Measurements from ENCODE around the gene BMAL1.
A peak's percentile ranks its signal among the peaks of the same experiment; 100 is the strongest.

The BMAL1 gene

DNA sequence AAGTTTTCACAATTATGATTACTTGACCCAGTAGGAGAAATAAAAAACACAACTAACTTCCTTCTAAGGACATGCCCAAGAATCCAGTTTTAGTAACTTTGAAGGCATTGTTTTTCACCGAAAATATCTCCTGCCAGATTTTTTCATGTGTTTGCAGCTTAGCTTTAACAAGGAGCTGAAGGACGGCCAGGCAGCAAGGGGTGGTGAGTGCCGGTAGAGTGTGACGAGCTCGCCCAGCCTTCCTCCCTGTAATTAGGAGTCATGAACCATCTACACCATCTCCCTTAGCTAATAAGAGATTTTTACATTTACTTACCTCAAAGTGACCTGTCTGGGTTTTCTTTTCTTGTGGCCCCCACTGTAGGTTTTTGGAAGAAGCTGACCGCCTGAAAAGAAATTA is 72.0 kb downstream of the BMAL1 start:
- no peak for ATAC-seq
- Mint-ChIP-seq H3K36me3 (peaks cover 21% of the 10 kb centered on the region), H3K27me3 (no peaks in the 10 kb centered on the region), H3K27ac (no peak overlapping the region), H3K4me1 (peaks cover 20% of the 10 kb centered on the region), H3K9me3 (no peaks in the 10 kb centered on the region), H3K4me3 (no peak overlapping the region)

DNA sequence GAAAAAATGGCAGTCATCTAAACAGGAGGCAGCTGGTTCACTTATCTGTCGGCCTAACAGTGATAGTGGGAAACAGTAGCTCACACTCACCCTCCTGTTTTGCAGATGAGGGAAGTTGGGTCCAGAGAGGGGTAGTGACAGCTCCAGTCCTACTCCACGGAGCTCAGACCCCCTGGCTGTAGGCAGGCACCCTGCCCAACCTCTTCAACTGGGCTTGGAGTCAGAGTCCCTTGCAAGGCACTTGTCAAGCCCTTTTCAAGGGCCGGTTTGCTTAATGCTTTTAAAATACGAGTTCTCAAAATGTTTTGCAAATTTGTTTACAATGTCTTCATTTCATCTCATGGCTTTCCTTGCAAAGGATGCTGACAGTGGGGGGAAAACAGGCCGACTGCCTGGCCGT is 75.1 kb downstream of the BMAL1 start:
- ATAC-seq: no peak
- no peak overlapping the region for H3K4me3 Mint-ChIP-seq
- no peak overlapping the region for H3K27ac Mint-ChIP-seq
- H3K27me3 Mint-ChIP-seq: no peaks in the 10 kb centered on the region
- no peaks in the 10 kb centered on the region for H3K9me3 Mint-ChIP-seq
- H3K4me1 Mint-ChIP-seq: peaks cover 10% of the 10 kb centered on the region
- H3K36me3 Mint-ChIP-seq: peaks cover 45% of the 10 kb centered on the region

DNA sequence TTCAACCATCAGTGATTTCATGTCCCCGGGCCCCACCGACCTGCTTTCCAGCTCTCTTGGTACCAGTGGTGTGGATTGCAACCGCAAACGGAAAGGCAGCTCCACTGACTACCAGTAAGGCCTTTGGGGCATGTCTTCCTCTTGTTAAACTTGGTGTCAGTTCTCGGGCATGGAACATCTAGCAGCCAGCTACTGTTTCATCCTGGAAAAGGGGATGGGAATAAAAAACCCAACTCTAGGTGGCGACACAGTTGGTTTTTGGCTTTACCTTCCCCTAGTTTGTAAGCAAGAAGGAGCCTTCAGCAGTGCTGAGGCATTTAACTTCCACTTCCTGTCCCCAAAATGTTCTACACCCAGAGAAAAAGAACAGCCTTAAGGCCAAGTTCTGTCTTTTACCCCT is 76.7 kb downstream of the BMAL1 start:
- H3K27me3 Mint-ChIP-seq: no peaks in the 10 kb centered on the region
- no peak overlapping the region for H3K4me3 Mint-ChIP-seq
- no peak for ATAC-seq
- no peaks in the 10 kb centered on the region for H3K9me3 Mint-ChIP-seq
- H3K27ac Mint-ChIP-seq: no peak overlapping the region
- H3K4me1 Mint-ChIP-seq: no peaks in the 10 kb centered on the region
- H3K36me3 Mint-ChIP-seq: peaks cover 50% of the 10 kb centered on the region

DNA sequence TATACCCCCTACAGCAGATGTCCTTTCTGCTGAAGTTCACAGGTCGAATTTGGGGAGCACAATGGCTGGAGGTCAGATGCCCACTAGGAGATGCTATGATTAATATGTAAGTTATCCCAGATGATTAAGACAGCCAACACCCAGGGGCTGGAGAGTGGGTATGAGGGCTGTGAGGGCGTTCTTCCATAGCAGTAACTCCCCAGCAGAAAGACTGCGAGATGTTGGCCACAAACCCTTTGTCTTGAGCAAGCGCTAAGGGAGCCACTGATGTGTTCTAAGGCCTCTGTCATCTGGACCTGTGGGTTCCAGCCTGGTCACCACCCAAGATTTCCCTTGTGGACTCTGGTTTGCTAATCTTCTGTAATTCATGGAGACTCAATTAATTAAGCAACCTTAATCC is 77.6 kb downstream of the BMAL1 start:
- H3K9me3 Mint-ChIP-seq: no peaks in the 10 kb centered on the region
- no peak overlapping the region for H3K4me3 Mint-ChIP-seq
- no peak for ATAC-seq
- peaks cover 57% of the 10 kb centered on the region for H3K36me3 Mint-ChIP-seq
- H3K27me3 Mint-ChIP-seq: no peaks in the 10 kb centered on the region
- no peak overlapping the region for H3K27ac Mint-ChIP-seq
- no peaks in the 10 kb centered on the region for H3K4me1 Mint-ChIP-seq

DNA sequence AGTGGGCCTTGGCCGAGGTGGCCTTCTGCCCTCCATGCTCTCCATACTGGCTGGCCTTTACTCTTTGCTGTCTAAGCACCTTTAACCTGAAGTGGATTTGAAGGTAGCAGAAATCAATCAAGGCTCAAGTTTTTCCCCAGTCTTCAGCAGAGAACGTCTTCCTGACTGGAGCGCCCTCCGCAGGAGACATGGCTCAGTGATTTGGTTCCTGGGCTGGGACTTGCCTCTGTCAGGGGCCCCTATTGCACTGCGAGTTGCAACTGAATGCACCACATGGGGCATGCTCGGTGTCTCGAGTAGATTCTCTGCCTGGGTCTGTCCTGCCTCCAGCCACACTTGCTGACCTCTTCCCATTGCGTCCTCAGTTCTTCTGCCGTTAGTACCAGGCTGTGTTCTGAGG is 79.6 kb downstream of the BMAL1 start:
- ATAC-seq: no peak
- Mint-ChIP-seq H3K36me3 (peaks cover 60% of the 10 kb centered on the region), H3K9me3 (no peaks in the 10 kb centered on the region)

DNA sequence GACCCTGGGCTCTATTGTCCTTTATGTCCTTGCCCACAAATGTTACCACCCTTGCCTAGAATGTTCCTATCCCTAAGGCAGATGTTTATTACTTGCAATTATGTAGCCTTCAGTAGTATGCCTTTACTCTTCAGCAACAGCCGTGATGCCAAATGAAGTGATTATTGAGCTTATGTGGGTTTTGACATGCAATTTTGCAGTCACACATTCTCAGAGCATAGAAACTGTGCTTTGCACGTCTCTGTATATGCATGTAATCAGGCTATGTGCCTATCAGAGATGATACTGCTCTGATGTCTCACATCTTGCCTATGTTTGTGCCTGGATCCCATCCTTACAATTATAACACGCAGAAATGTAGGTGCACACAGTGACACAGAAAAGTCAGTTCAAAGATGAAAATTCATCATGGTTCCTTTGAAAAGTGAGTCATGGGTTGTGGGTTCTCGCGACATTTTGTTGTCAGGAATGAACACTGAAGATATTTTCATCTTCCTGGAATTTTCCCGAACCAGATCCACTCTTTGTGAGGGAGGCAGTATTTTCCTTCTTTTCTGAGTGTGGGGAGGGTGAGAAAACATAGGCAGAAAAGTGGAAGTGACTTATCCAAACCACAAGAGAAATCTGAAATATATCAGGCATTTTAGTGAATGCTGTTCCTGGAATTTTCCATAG is 81.1 kb downstream of the BMAL1 start:
- Mint-ChIP-seq H3K4me3 (no peak overlapping the region), H3K27ac (no peak overlapping the region), H3K9me3 (no peaks in the 10 kb centered on the region), H3K36me3 (peaks cover 67% of the 10 kb centered on the region), H3K4me1 (no peaks in the 10 kb centered on the region), H3K27me3 (no peaks in the 10 kb centered on the region)
- no peak for ATAC-seq

More for the DNA sequence above, 79.6 kb downstream of the BMAL1 start:
- no peak overlapping the region for H3K4me3 Mint-ChIP-seq
- H3K27ac Mint-ChIP-seq: no peak overlapping the region
- no peaks in the 10 kb centered on the region for H3K4me1 Mint-ChIP-seq
- no peaks in the 10 kb centered on the region for H3K27me3 Mint-ChIP-seq

DNA sequence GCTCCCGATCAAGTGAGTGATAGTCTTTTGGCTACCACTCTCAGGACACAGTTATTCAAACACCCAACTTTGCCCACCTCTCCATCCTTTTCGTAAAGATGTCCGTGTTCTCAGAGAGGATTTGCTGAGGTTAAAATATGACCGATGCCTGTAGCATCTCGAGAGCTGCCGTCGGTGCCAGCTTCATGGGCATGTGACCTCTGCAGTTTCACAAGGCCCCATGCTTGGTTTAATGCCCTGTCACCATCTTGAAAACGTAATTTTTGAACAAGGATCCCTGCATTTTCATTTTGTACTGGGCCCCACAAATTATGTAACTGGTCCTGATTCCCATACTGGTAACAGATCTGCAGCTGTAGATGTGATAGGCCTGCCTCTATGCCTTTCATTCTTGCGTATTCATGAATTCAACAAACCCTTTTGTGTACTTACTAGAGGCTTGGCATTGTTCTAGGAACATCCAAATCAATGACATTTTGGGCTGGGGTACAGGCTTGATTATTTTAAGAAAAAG is 85.1 kb downstream of the BMAL1 start:
- Mint-ChIP-seq H3K27ac (no peak overlapping the region), H3K27me3 (no peaks in the 10 kb centered on the region), H3K9me3 (no peaks in the 10 kb centered on the region), H3K4me1 (no peaks in the 10 kb centered on the region), H3K4me3 (no peak overlapping the region), H3K36me3 (peaks cover 52% of the 10 kb centered on the region)
- no peak for ATAC-seq

DNA sequence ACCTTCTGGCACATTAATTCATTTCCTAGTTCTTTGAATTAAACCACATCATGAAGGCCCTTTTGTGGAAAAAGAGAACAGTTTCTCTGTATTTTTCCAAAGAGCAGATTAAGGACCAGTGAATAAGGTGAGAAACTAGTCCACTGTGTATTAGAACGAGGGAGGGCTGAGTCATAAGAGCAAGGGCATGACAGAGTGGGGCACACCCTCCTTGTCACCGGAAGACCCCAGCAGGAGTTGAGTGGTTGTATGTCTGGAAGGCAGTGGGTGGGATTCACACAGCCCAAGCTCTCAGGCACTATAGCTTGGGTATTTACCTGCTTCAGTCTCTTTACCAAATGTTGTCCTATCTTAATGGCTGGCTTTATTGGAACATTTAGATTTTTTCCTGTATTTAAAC is 86.8 kb downstream of the BMAL1 start:
- no peaks in the 10 kb centered on the region for H3K27me3 Mint-ChIP-seq
- H3K4me3 Mint-ChIP-seq: no peak overlapping the region
- no peaks in the 10 kb centered on the region for H3K4me1 Mint-ChIP-seq
- peaks cover 54% of the 10 kb centered on the region for H3K36me3 Mint-ChIP-seq
- H3K9me3 Mint-ChIP-seq: no peaks in the 10 kb centered on the region
- H3K27ac Mint-ChIP-seq: peak overlapping the region; percentile 13
- no peak for ATAC-seq

DNA sequence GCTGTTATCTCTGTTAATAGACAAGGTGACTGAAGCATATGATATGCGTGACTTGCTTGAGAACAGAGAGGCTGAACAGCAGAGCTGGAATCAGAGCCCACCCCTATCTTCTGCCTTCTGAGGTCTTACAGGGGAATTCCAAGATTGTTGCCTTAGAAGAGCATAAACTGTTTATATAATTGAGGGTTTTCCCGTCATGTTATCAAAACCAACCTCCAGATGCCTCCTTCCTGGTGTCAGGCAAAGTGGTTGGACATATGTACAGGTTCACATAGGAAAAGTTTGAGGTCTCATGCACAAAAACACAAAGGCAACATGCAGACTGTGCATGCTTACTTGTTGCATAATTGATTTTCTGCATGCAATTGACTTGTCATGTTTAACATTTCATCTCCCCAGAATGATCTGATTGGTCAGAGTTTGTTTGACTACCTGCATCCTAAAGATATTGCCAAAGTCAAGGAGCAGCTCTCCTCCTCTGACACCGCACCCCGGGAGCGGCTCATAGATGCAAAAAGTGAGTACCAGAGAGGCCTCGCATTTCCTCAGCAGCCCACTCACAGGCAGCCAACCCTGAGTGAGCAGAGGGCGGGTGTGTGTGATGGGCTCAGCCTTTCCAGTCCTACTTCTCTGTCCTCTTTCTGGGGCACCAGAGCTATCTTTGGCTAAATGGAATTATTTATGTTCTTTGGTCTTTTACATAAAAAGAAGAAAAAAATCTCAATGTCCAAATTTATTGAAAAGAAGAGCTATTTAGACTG is 88.9 kb downstream of the BMAL1 start:
- peaks cover 34% of the 10 kb centered on the region for H3K36me3 Mint-ChIP-seq
- no peak overlapping the region for H3K27ac Mint-ChIP-seq
- no peaks in the 10 kb centered on the region for H3K4me1 Mint-ChIP-seq
- H3K4me3 Mint-ChIP-seq: no peak overlapping the region
- H3K27me3 Mint-ChIP-seq: no peaks in the 10 kb centered on the region
- ATAC-seq: peak; percentile 27
- no peaks in the 10 kb centered on the region for H3K9me3 Mint-ChIP-seq

DNA sequence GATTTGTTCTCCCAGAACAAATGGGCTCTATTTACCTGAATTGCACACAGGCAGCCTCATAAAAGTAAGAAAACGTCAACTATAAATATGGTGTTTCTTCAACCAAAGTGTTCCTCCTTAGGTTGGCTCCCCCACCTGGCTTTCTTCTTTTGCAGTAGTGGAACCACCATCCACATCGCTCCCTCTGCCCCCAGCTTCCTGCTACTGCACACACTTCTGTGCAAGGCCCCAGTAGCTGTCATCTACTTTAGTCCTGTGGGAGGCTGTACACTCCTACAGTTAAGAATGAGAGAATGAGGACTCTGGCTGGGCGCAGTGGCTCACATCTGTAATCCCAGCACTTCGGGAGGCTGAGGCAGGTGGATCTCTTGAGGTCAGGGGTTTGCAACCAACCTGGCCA is 89.5 kb downstream of the BMAL1 start:
- ATAC-seq: no peak
- no peaks in the 10 kb centered on the region for H3K27me3 Mint-ChIP-seq
- peaks cover 30% of the 10 kb centered on the region for H3K36me3 Mint-ChIP-seq
- H3K4me1 Mint-ChIP-seq: no peaks in the 10 kb centered on the region
- H3K4me3 Mint-ChIP-seq: no peak overlapping the region
- H3K9me3 Mint-ChIP-seq: no peaks in the 10 kb centered on the region
- no peak overlapping the region for H3K27ac Mint-ChIP-seq

DNA sequence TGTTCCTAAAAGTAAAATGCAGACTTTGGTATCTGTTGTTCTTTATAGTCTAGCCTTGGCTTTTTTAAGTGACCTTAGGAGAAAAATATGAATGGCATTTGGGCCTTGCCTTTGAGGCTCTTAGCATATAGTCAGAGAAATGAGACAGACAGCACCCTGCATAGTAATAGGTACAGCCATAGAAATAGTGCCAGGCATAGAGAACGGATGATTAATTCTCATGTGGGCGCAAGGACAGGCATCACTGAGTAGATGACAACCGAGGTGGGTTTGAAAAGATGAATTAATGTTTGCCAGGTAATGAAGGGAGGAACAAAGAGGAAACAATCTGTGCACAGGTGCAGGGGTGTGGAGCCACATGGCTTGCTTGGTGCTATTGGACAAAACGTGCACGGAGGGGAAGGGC is 90.5 kb downstream of the BMAL1 start:
- Mint-ChIP-seq H3K27ac (no peak overlapping the region), H3K4me3 (no peak overlapping the region), H3K4me1 (no peaks in the 10 kb centered on the region), H3K27me3 (no peaks in the 10 kb centered on the region), H3K36me3 (peaks cover 25% of the 10 kb centered on the region), H3K9me3 (no peaks in the 10 kb centered on the region)
- no peak for ATAC-seq

DNA sequence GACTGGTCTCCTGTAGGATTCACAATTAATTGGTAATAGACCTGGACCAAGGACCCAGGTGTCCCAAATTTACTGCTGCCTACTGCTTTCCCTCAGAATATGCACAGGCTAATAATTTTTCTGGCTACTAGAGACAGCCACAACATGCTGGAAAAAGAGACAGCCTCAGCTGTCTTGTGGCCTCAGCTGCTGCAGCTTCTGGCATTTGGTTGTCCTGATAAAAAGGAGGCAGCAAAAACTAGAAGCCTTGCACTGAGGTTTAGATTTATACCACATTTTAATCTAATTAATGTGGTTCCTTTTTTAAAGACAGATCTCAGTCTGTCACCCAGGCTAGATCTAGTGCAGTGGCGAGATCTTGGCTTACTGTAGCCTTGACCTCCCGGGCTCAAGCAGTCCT is 95.6 kb downstream of the BMAL1 start:
- Mint-ChIP-seq H3K36me3 (peaks cover 31% of the 10 kb centered on the region), H3K27ac (no peak overlapping the region), H3K4me1 (no peaks in the 10 kb centered on the region), H3K27me3 (no peaks in the 10 kb centered on the region), H3K9me3 (no peaks in the 10 kb centered on the region), H3K4me3 (no peak overlapping the region)
- no peak for ATAC-seq

DNA sequence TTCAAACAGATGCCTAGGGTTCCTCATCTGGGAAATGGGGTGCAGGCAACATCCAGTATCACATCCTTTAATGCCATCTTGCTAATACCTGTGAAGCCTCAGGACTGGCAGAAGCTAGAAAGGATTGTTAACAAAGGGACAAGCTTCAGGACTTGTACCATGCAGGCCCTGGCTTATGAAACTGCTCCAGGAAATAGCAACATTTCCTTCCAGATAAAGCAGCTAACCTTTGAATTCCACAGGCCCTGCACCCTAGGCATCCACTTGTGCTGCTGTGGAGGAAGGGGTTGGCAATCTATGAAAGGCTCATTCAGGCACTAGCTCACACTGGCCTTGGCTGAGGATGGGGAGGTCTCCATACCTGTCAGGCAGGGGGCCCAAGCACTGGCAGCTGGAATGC is 98.2 kb downstream of the BMAL1 start:
- H3K9me3 Mint-ChIP-seq: no peaks in the 10 kb centered on the region
- H3K27ac Mint-ChIP-seq: no peak overlapping the region
- no peak for ATAC-seq
- H3K36me3 Mint-ChIP-seq: peaks cover 38% of the 10 kb centered on the region
- H3K27me3 Mint-ChIP-seq: no peaks in the 10 kb centered on the region
- H3K4me3 Mint-ChIP-seq: no peak overlapping the region
- H3K4me1 Mint-ChIP-seq: no peaks in the 10 kb centered on the region

DNA sequence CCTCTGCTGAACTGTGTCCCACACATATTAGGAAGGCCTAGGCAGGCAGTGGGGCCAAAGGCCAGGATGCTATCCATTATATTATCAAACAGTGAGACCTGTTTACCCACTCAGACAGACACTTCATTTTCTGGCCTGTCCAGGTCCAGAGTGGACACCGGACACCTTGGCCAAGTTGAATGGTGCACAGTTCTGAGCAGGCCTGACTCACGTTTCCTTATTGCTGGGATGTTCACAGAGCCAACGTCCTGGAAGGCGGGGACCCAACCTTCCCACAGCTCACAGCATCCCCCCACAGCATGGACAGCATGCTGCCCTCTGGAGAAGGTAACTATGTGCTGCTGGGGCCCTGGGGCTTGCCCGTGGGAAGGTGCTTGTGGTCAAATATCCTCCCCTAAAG is 98.8 kb downstream of the BMAL1 start:
- H3K9me3 Mint-ChIP-seq: no peaks in the 10 kb centered on the region
- peaks cover 44% of the 10 kb centered on the region for H3K36me3 Mint-ChIP-seq
- no peak for ATAC-seq
- H3K27ac Mint-ChIP-seq: no peak overlapping the region
- H3K4me3 Mint-ChIP-seq: no peak overlapping the region
- no peaks in the 10 kb centered on the region for H3K27me3 Mint-ChIP-seq
- no peaks in the 10 kb centered on the region for H3K4me1 Mint-ChIP-seq

DNA sequence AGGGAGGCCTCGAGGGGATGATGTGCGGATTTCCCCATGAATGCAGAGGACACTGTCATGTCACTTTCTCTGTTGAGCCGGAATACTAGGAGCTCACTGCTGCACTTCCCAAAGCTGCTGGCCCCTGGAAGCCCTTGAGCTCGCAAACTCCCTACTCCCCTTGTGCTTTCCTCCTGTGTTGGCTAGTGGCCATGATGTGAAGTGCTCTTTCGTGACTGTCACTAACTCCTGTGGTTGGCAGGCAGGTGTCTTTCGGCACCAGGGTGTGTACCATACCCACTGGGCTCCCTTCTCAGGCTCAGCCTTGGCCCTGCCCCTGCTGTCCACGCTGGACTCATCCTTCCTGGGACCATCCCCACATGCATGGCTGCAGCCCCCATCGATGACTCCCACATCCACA is 99.2 kb downstream of the BMAL1 start:
- ATAC-seq: no peak
- Mint-ChIP-seq H3K9me3 (no peaks in the 10 kb centered on the region), H3K27me3 (no peaks in the 10 kb centered on the region), H3K36me3 (peaks cover 48% of the 10 kb centered on the region), H3K27ac (no peak overlapping the region), H3K4me3 (no peak overlapping the region), H3K4me1 (no peaks in the 10 kb centered on the region)

DNA sequence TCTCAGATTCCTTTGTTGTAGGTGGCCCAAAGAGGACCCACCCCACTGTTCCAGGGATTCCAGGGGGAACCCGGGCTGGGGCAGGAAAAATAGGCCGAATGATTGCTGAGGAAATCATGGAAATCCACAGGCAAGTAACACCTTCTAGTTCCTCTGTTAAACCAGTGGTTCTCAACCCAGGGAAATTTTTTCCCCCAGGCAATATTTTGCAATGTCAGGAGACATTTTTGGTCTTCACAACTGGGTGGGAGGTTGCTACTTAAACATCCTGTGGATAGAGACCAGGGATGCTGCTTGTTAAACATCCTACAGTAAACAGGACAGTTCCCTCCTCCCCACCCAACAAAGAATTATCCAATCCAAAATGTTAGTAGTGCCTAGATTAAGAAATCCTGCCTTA is 100.7 kb downstream of the BMAL1 start:
- no peaks in the 10 kb centered on the region for H3K9me3 Mint-ChIP-seq
- no peaks in the 10 kb centered on the region for H3K27me3 Mint-ChIP-seq
- H3K4me3 Mint-ChIP-seq: no peak overlapping the region
- no peak for ATAC-seq
- no peaks in the 10 kb centered on the region for H3K4me1 Mint-ChIP-seq
- no peak overlapping the region for H3K27ac Mint-ChIP-seq
- H3K36me3 Mint-ChIP-seq: peaks cover 62% of the 10 kb centered on the region

Measured in stimulated activated memory B cell treated with anti-CD40 and anti-IgM and Interleukin-4, amounts not matched to agents 10 μg/mL and 1 μg/mL and 100 μg/mL, for 72 hours (primary cell).